Subcutaneous adipose tissue (tissue), 4 donors: ENCODE measurements around the gene EIPR1. TPM values are rescaled to one million over a fixed set of nuclear protein-coding genes. Genes with fewer than 3 reads are reported as not detected.

Source experiments
- CTCF ChIP-seq: fragments of 450-650 bp; IDR thresholded peaks from one replicate; pipeline ENCODE4 v1.5.1; 2016; ENCODE audit warnings: low read depth, mild to moderate bottlenecking, control low read depth, antibody characterized with exemption, moderate library complexity
- total RNA-seq, 4 donors: library from RNA; depleted of rRNA; stranded (reverse); fragments of >200 nt; gene quantifications; one replicate each; pipeline ENCODE4 v1.1.0, GENCODE V29; 2016

Gene EIPR1
- total RNA-seq, 4 donors from 2014 or later = 13.9 to 27.6 (median 16.1) TPM

- TF ChIP-seq CTCF = no peak
Observed at GRCh38 chr2:3202926-3203325, 174.7 kb downstream of the EIPR1 start.

GRCh38 chr2:3201281-3201680 lies 176.3 kb downstream of the EIPR1 start:
- TF ChIP-seq CTCF = no peak

- no peak for TF ChIP-seq CTCF
Observed at GRCh38 chr2:3200420-3200939, 177.1 kb downstream of the EIPR1 start.

- TF ChIP-seq CTCF = no peak
Observed at GRCh38 chr2:3199627-3200345, 177.8 kb downstream of the EIPR1 start.

GRCh38 chr2:3198119-3198518 lies 179.5 kb downstream of the EIPR1 start:
- no peak for TF ChIP-seq CTCF

- no peak for TF ChIP-seq CTCF
Observed at GRCh38 chr2:3197308-3197707, 180.3 kb downstream of the EIPR1 start.

GRCh38 chr2:3196716-3197115 lies 180.9 kb downstream of the EIPR1 start:
- TF ChIP-seq CTCF = no peak
